Gastrocnemius medialis (tissue), 4 donors: Measurements from ENCODE around the gene SLC12A3. TPM values are rescaled to one million over a fixed set of nuclear protein-coding genes. Genes with fewer than 3 reads are reported as not detected.

ENCODE experiments used
- ATAC-seq, 2 donors: fragments of 150-250 bp; one replicate each; pipeline ENCODE4 v1.9.1; 2016
- DNase-seq, 2 donors: peaks; one replicate each; pipeline ENCODE4 v3.0.0-alpha.2; 2019
- H3K27ac ChIP-seq, 4 donors: fragments of 200-600 bp; sonication (generic); 1 replicate in 1 of 4; 2 replicates in 3 of 4; pipeline ENCODE4 v1.5.1; 2016 to 2018; ENCODE audit warnings: mild to moderate bottlenecking in 2 of 4, moderate library complexity in 1 of 4
- H3K27me3 ChIP-seq, 3 donors: fragments of 200-600 bp; sonication (generic) in 2 of 3; 1 replicate in 1 of 3; 2 replicates in 2 of 3; pipeline versions ENCODE4 v1.5.1 to v1.6.0; 2016 to 2019; ENCODE audit warnings: mild to moderate bottlenecking in 1 of 3, moderate library complexity in 1 of 3
- H3K36me3 ChIP-seq, 2 donors: fragments of 200-600 bp; sonication (generic) in 1 of 2; one replicate each; pipeline ENCODE4 v1.5.1; 2017 to 2018
- H3K4me1 ChIP-seq, 2 donors: fragments of 200-600 bp; sonication (generic) in 1 of 2; one replicate each; pipeline ENCODE4 v1.5.1; 2016 to 2017; ENCODE audit warnings: mild to moderate bottlenecking in 2 of 2
- H3K4me3 ChIP-seq, 4 donors: fragments of 200-600 bp; sonication (generic) in 3 of 4; 1 replicate in 1 of 4; 2 replicates in 3 of 4; pipeline ENCODE4 v1.5.1; 2016 to 2019; ENCODE audit warnings: mild to moderate bottlenecking in 2 of 4
- H3K9me3 ChIP-seq, 3 donors: fragments of 200-600 bp; sonication (generic) in 2 of 3; 1 replicate in 1 of 3; 2 replicates in 2 of 3; pipeline ENCODE4 v1.5.1; 2016 to 2019
- CTCF ChIP-seq, 5 experiments: fragments of 450-650 bp in 3 of 5; fragments of 200-600 bp in 2 of 5; sonication (generic) in 2 of 5; IDR thresholded peaks in 4 of 5; conservative IDR thresholded peaks in 1 of 5; 1 replicate in 4 of 5; 2 replicates in 1 of 5; pipeline ENCODE4 v1.5.1; 2016 to 2019; ENCODE audit warnings: antibody characterized with exemption in 5 of 5, mild to moderate bottlenecking in 3 of 5, moderate library complexity in 3 of 5
- POLR2A ChIP-seq, 2 donors: fragments of 450-650 bp; IDR thresholded peaks; one replicate each; pipeline ENCODE4 v1.6.1; 2017; ENCODE audit warnings: antibody characterized with exemption in 2 of 2, mild to moderate bottlenecking in 2 of 2, moderate library complexity in 2 of 2
- in situ Hi-C, 4 donors: fragments of 200-750 bp; cut with MboI; loops; one replicate each; pipeline versions ENCODE4 v1.15.0 to v1.8.0; 2017; ENCODE audit warnings: low sequenced_read_pairs in 4 of 4
- intact Hi-C: fragments of 100-400 bp; cut with DNase I; formaldehyde crosslinking; loops from one replicate; pipeline ENCODE4 v1.15.1; 2023; ENCODE audit warnings: low total_unique reads
- total RNA-seq, 4 donors: library from RNA; depleted of rRNA; stranded (reverse); fragments of >200 nt; gene quantifications; one replicate each; pipeline versions ENCODE4 v1.1.0 to v1.2.3, GENCODE V29; 2016

The SLC12A3 gene
- total RNA-seq, 4 donors from 2014 or later = not detected

GRCh38 chr16:56828647-56829046, 36.4 kb upstream of the SLC12A3 start:
- Histone ChIP-seq H3K4me3 (no peak overlapping the region), H3K9me3 (no peaks in the 10 kb centered on the region), H3K36me3 (peaks cover 0 to 24% of the 10 kb centered on the region in 2 donors), H3K27me3 (no peaks in the 10 kb centered on the region), H3K27ac (no peak overlapping the region), H3K4me1 (peaks cover 0 to 3% of the 10 kb centered on the region in 2 donors)
- intact Hi-C loops (no loop called here), in situ Hi-C loops (no loop called here)
- no peak for TF ChIP-seq POLR2A (IDR thresholded peaks at IDR 0.05)
- ATAC-seq (no peak), DNase-seq (no peak)

GRCh38 chr16:56830669-56831068, 34.3 kb upstream of the SLC12A3 start:
- intact Hi-C loops = no loop called here

GRCh38 chr16:56832768-56833167, 32.2 kb upstream of the SLC12A3 start:
- in situ Hi-C loops = no loop called here
- TF ChIP-seq POLR2A (IDR thresholded peaks at IDR 0.05) (no peak), CTCF (IDR thresholded peaks at IDR 0.05 in 4 of 5, conservative IDR thresholded peaks at IDR 0.05 in 1 of 5) (no peak)
- Histone ChIP-seq H3K27me3 (no peaks in the 10 kb centered on the region), H3K36me3 (peaks cover 0 to 53% of the 10 kb centered on the region in 2 donors), H3K4me1 (no peaks in the 10 kb centered on the region), H3K27ac (no peak overlapping the region), H3K9me3 (no peaks in the 10 kb centered on the region), H3K4me3 (no peak overlapping the region)
- DNase-seq (no peak), ATAC-seq (no peak)
- intact Hi-C loops = no loop called here

More at GRCh38 chr16:56830669-56831068, 34.3 kb upstream of the SLC12A3 start:
- Histone ChIP-seq H3K36me3 (peaks cover 0 to 41% of the 10 kb centered on the region in 2 donors), H3K27ac (no peak overlapping the region), H3K4me3 (no peak overlapping the region), H3K4me1 (no peaks in the 10 kb centered on the region), H3K9me3 (no peaks in the 10 kb centered on the region), H3K27me3 (no peaks in the 10 kb centered on the region)
- in situ Hi-C loops = no loop called here
- DNase-seq = no peak
- TF ChIP-seq POLR2A (IDR thresholded peaks at IDR 0.05) (no peak), CTCF (IDR thresholded peaks at IDR 0.05 in 4 of 5, conservative IDR thresholded peaks at IDR 0.05 in 1 of 5) (no peak)
- no peak for ATAC-seq

GRCh38 chr16:56833243-56833970, 31.6 kb upstream of the SLC12A3 start:
- ATAC-seq (no peak), DNase-seq (no peak)
- TF ChIP-seq POLR2A (IDR thresholded peaks at IDR 0.05) (no peak), CTCF (IDR thresholded peaks at IDR 0.05 in 4 of 5, conservative IDR thresholded peaks at IDR 0.05 in 1 of 5) (no peak)
- intact Hi-C loops = no loop called here
- H3K4me1 ChIP-seq = no peaks in the 10 kb centered on the region
- peaks cover 0 to 58% of the 10 kb centered on the region in 2 donors for H3K36me3 ChIP-seq
- in situ Hi-C loops = no loop called here
- no peak overlapping the region for H3K4me3 ChIP-seq
- no peaks in the 10 kb centered on the region for H3K27me3 ChIP-seq
- H3K27ac ChIP-seq = no peak overlapping the region
- H3K9me3 ChIP-seq = no peaks in the 10 kb centered on the region

GRCh38 chr16:56835320-56835719, 29.7 kb upstream of the SLC12A3 start:
- H3K9me3 ChIP-seq = no peaks in the 10 kb centered on the region
- intact Hi-C loops (no loop called here), in situ Hi-C loops (no loop called here)
- no peak overlapping the region for H3K27ac ChIP-seq
- H3K4me1 ChIP-seq = no peaks in the 10 kb centered on the region
- H3K36me3 ChIP-seq = peaks cover 0 to 62% of the 10 kb centered on the region in 2 donors
- H3K27me3 ChIP-seq = no peaks in the 10 kb centered on the region
- TF ChIP-seq POLR2A (IDR thresholded peaks at IDR 0.05) (no peak), CTCF (IDR thresholded peaks at IDR 0.05 in 4 of 5, conservative IDR thresholded peaks at IDR 0.05 in 1 of 5) (no peak)
- no peak for DNase-seq
- no peak overlapping the region for H3K4me3 ChIP-seq
- no peak for ATAC-seq
